Kidney (tissue), 14 donors: Measurements from ENCODE around the gene HOXB1. TPM values are rescaled to one million over a fixed set of nuclear protein-coding genes. Genes with fewer than 3 reads are reported as not detected.
"Not testable (repeated sequence)": the region's sequence is repeated elsewhere in the genome, so short reads cannot be mapped to it uniquely, and the experiment has no call there.

Experiments used
- DNase-seq, 5 donors: peaks; one replicate each; pipeline ENCODE4 v3.0.0-alpha.2; 2013 to 2020
- FAIRE-seq: peaks from 2 replicates; lab custom pipeline; 2012; peaks lifted over from hg19 to GRCh38; lab: Jason Lieb, UNC
- H3K27ac ChIP-seq, 2 donors: one replicate each; pipeline ENCODE4 v1.7.0; 2013; ENCODE audit warnings: low read depth in 2 of 2, low read length in 2 of 2, inconsistent platforms in 1 of 2
- H3K27me3 ChIP-seq: one replicate; pipeline ENCODE4 v1.7.1; 2013; ENCODE audit warnings: low read length, inconsistent platforms; ENCODE audit not compliant: control insufficient read depth, insufficient read depth
- H3K36me3 ChIP-seq, 3 donors: one replicate each; pipeline versions ENCODE4 v1.7.0 to v1.7.1; 2013; ENCODE audit warnings: low read length in 3 of 3, control low read depth in 1 of 3, inconsistent platforms in 1 of 3; ENCODE audit not compliant: insufficient read depth in 3 of 3, control insufficient read depth in 2 of 3
- H3K4me1 ChIP-seq, 3 donors: one replicate each; pipeline versions ENCODE4 v1.7.0 to v1.7.1; 2013; ENCODE audit warnings: low read length in 3 of 3, inconsistent platforms in 1 of 3, low read depth in 1 of 3; ENCODE audit not compliant: control insufficient read depth in 2 of 3, insufficient read depth in 2 of 3
- H3K4me3 ChIP-seq, 3 donors: one replicate each; pipeline versions ENCODE4 v1.7.0 to v1.8.1; 2013; ENCODE audit warnings: low read length in 3 of 3, control low read depth in 1 of 3, inconsistent platforms in 1 of 3
- H3K9ac ChIP-seq, 3 donors: one replicate each; pipeline versions ENCODE4 v1.7.0 to v1.7.1; 2013; ENCODE audit warnings: low read length in 3 of 3, control low read depth in 1 of 3, inconsistent platforms in 1 of 3
- H3K9me3 ChIP-seq, 3 donors: one replicate each; pipeline versions ENCODE4 v1.7.0 to v1.7.1; 2013; ENCODE audit warnings: low read length in 3 of 3, control low read depth in 1 of 3, inconsistent platforms in 1 of 3; ENCODE audit not compliant: control insufficient read depth in 2 of 3, insufficient read depth in 1 of 3
- CTCF ChIP-seq: IDR thresholded peaks from 3 replicates; pipeline ENCODE4 v1.5.1; 2012; ENCODE audit warnings: mild to moderate bottlenecking, moderate library complexity, borderline replicate concordance; ENCODE audit not compliant: insufficient read depth; ENCODE audit errors: extremely low read depth
- intact Hi-C: fragments of 100-400 bp; cut with DNase I; formaldehyde crosslinking; loops from one replicate; pipeline ENCODE4 v1.11.1; 2022
- polyA plus RNA-seq: library from polyadenylated mRNA; stranded (reverse); fragments of 350-450 nt; fragmentation: Illumina TruSeq; extraction: RNeasy Lipid Tissue Mini Kit (QIAGEN cat#74804); gene quantifications from one replicate; pipeline ENCODE4 v1.2.3, GENCODE V29; 2014; ENCODE audit warnings: low read depth, low replicate concordance; ENCODE audit not compliant: insufficient read depth
- total RNA-seq: library from RNA; stranded (reverse); fragmentation: NEBNext Ultra II Directional; extraction: Animal tissue kit (Norgen Biotek cat#: 25700); gene quantifications from one replicate; pipeline ENCODE4 v1.2.1, GENCODE V29; 2021
- donor health status: control.
- donor health status: control.
- donor health status: control.
- donor health status: control.
- donor health status: control.
- donor health status: DM: yes; HTN: yes; CAD: no.
- donor health status: Normal renal cell carcinoma (clear cell type).

HOXB1 gene
- total and polyA plus RNA-seq, 2 donors from 2014 or later = not detected

DNA sequence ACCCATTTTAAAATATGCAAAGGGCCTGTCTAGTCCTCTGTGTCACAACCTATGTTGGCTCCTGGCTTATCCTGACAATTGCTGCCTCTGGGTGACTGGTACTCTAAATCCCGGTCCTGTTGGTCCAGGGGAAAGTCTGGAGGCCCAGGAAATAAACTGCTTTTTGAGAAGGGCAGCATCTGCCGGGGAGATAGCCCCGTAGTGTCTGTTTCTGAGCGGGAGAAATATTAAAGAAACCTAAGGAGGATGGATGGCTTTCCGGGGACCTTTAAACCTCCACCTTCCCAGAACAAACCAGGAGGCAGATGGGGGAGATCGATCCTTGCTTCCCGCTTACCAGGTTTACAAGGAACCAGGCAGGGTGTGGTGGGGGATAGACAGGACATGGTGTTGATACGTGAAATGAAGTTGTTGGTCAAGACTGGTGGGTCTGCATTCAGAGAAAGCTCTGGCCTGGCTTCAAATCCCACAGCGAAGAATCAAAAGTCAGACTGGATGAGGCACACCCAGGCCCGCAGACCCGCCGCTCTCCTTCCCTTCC, 10.3 kb upstream of the HOXB1 start:
- Histone ChIP-seq H3K4me3 (peak overlapping the region; percentile 70 to 89 (median 85)), H3K27me3 (no peaks in the 10 kb centered on the region)
- DNase-seq = peak in 1 of 5 donors; percentile 67

GRCh38 chr17:48540213-48540612, 9.4 kb upstream of the HOXB1 start:
- H3K9me3 ChIP-seq = no peaks in the 10 kb centered on the region
- no peak for TF ChIP-seq CTCF
- H3K4me1 ChIP-seq = peaks cover 0 to 8% (median 5%) of the 10 kb centered on the region in 3 donors
- no peak for FAIRE-seq
- intact Hi-C loops = loop anchor here (5.0 kb wide), 1 partner anchor 37 kb away; the partner anchor contains the start of gene HOXB4
- H3K9ac ChIP-seq = peak overlapping the region in 1 of 3 donors; percentile 28
- H3K4me3 ChIP-seq = peak overlapping the region in 1 of 3 donors; percentile 26
- no peaks in the 10 kb centered on the region for H3K27me3 ChIP-seq
- no peaks in the 10 kb centered on the region for H3K36me3 ChIP-seq
- peak in 2 of 5 donors; percentile 42 to 66 for DNase-seq
- peak overlapping the region in 1 of 2 donors; percentile 18 for H3K27ac ChIP-seq

More for the DNA sequence above, 10.3 kb upstream of the HOXB1 start:
- no peak for TF ChIP-seq CTCF
- Histone ChIP-seq H3K36me3 (no peaks in the 10 kb centered on the region), H3K9me3 (no peaks in the 10 kb centered on the region), H3K4me1 (peaks cover 3 to 13% (median 11%) of the 10 kb centered on the region in 3 donors), H3K27ac (peak overlapping the region; percentile 97 to 98), H3K9ac (peak overlapping the region; percentile 58 to 99 (median 85))
- no peak for FAIRE-seq
- intact Hi-C loops = loop anchor here (5.0 kb wide), 1 partner anchor 36 kb away; the partner anchor contains the start of gene HOXB4

- no peaks in the 10 kb centered on the region for H3K9me3 ChIP-seq
- no peak overlapping the region for H3K9ac ChIP-seq
- peaks cover 0 to 8% (median 3%) of the 10 kb centered on the region in 3 donors for H3K4me1 ChIP-seq
- intact Hi-C loops = no loop called here
- no peak overlapping the region for H3K4me3 ChIP-seq
- no peak for TF ChIP-seq CTCF
- DNase-seq (peak in 3 of 5 donors; percentile 45 to 79 (median 69)), FAIRE-seq (no peak)
- H3K27ac ChIP-seq = peak overlapping the region; percentile 32 to 69
- H3K36me3 ChIP-seq = no peaks in the 10 kb centered on the region
- H3K27me3 ChIP-seq = no peaks in the 10 kb centered on the region
Measured at GRCh38 chr17:48539177-48539576, 8.4 kb upstream of the HOXB1 start.

GRCh38 chr17:48537316-48537715, 6.5 kb upstream of the HOXB1 start:
- no peaks in the 10 kb centered on the region for H3K9me3 ChIP-seq
- H3K4me1 ChIP-seq = peaks cover 0 to 8% (median 3%) of the 10 kb centered on the region in 3 donors
- no peak overlapping the region for H3K9ac ChIP-seq
- H3K4me3 ChIP-seq = no peak overlapping the region
- H3K27me3 ChIP-seq = no peaks in the 10 kb centered on the region
- TF ChIP-seq CTCF = no peak
- no peak for FAIRE-seq
- DNase-seq = no peak
- intact Hi-C loops = no loop called here
- H3K36me3 ChIP-seq = no peaks in the 10 kb centered on the region
- H3K27ac ChIP-seq = no peak overlapping the region

DNA sequence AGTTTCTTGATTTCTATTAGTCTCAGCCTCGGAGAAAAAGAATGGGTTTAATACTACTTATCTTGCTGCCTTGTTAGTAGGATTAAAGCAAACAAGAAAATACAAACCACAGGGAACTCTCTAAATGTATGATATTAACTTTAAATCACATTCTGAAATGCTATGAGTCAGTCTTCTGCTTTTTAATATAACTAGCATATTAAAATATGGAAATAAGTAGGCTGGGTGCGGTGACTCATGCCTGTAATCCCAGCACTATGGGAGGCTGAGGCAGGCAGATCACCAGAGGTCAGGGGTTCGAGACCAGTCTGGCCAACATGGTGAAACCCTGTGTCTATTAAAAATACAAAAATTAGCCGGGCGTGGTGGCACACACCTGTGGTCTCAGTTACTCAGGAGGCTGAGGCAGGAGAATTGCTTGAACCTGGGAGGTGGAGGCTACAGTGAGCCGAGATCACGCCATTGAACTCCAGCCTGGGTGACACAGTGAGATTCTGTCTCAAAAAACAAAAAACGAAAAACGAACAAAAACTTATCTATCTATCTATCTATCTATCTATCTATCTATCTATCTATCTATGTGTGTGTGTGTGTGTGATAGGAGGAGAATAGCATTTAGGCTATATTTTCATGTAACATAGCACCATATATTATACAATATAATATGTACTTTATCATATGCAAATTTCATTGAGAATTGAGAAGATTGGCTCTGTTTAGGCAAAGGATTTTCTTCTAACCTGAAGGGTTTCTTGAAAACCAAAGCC, 5.2 kb upstream of the HOXB1 start:
- H3K9ac ChIP-seq, H3K4me3 ChIP-seq, H3K27ac ChIP-seq, DNase-seq, H3K27me3 ChIP-seq, H3K36me3 ChIP-seq, H3K4me1 ChIP-seq, FAIRE-seq, intact Hi-C loops, H3K9me3 ChIP-seq: not testable (repeated sequence)
